ENCODE data around the gene FAM181B. TPM values are rescaled to one million over a fixed set of nuclear protein-coding genes. Genes with fewer than 3 reads are reported as not detected.

FAM181B gene
- total RNA-seq, 5 donors from 2014 or later (not counting 1 experiment from before 2014, with no cell fraction given): 0.18 TPM; not detected in 4

- H3K27me3 Mint-ChIP-seq: peaks cover 61 to 69% of the 10 kb centered on the region in 2 donors
- H3K4me1 ChIP-seq (ENCODE audit: control insufficient read depth in 1 of 2, extremely low read depth in 1 of 2, insufficient read depth in 2 of 2, low read length in 2 of 2): peaks cover 0 to 19% of the 10 kb centered on the region in 2 experiments
- H3K27me3 ChIP-seq (replicated peaks in 1 of 2; ENCODE audit: control insufficient read depth in 2 of 2, extremely low read depth in 1 of 2, insufficient read depth in 2 of 2, low read length in 1 of 2): peaks cover 30 to 40% of the 10 kb centered on the region in 2 experiments
- peaks cover 7 to 18% (median 16%) of the 10 kb centered on the region in 3 donors for H3K4me1 Mint-ChIP-seq
- no peak overlapping the region for H3K27ac ChIP-seq (ENCODE audit: low read length)
- no peaks in the 10 kb centered on the region for H3K36me3 ChIP-seq (ENCODE audit: control insufficient read depth in 2 of 2, extremely low read depth in 1 of 2, insufficient read depth in 1 of 2, low read length in 1 of 2)
- H3K9me3 ChIP-seq: no peaks in the 10 kb centered on the region
- ChIA-PET CTCF (interaction anchor here in 1 of 2 donors (0.6 kb wide), 1 partner anchor 330 kb away, joined by 3 read pairs; no protein-coding TSS in a partner anchor), POLR2A (no interaction called here)
- no peak overlapping the region for H3K4me3 Mint-ChIP-seq
- no peaks in the 10 kb centered on the region for H3K36me3 Mint-ChIP-seq
- no CpG with 5 or more reads among the region's 4 CpGs for WGBS (ENCODE audit: insufficient coverage)
- H3K27ac Mint-ChIP-seq: no peak overlapping the region
- ATAC-seq (replicated peaks in 1 of 4) (no peak), DNase-seq (no peak)
- H3K4me3 ChIP-seq (ENCODE audit: control insufficient read depth in 1 of 2, extremely low read depth in 1 of 2, low read length in 1 of 2): no peak overlapping the region
- no peaks in the 10 kb centered on the region for H3K9me3 Mint-ChIP-seq
Measured at GRCh38 chr11:82730286-82730685, 3.4 kb downstream of the FAM181B start.

GRCh38 chr11:82724026-82724425, 9.6 kb downstream of the FAM181B start:
- Histone ChIP-seq H3K36me3 (ENCODE audit: control insufficient read depth in 2 of 2, extremely low read depth in 1 of 2, insufficient read depth in 1 of 2, low read length in 1 of 2) (no peaks in the 10 kb centered on the region), H3K27ac (ENCODE audit: low read length) (no peak overlapping the region), H3K4me3 (ENCODE audit: control insufficient read depth in 1 of 2, extremely low read depth in 1 of 2, low read length in 1 of 2) (no peak overlapping the region), H3K9me3 (no peaks in the 10 kb centered on the region), H3K4me1 (ENCODE audit: control insufficient read depth in 1 of 2, extremely low read depth in 1 of 2, insufficient read depth in 2 of 2, low read length in 2 of 2) (no peaks in the 10 kb centered on the region), H3K27me3 (replicated peaks in 1 of 2; ENCODE audit: control insufficient read depth in 2 of 2, extremely low read depth in 1 of 2, insufficient read depth in 2 of 2, low read length in 1 of 2) (peaks cover 6 to 9% of the 10 kb centered on the region in 2 experiments)
- DNase-seq: no peak
- CTCF ChIA-PET: interaction anchor here in 1 of 2 donors (1.1 kb wide), 1 partner anchor 143 kb away, joined by 7 read pairs; no protein-coding TSS in a partner anchor
- no CpG with 5 or more reads among the region's 5 CpGs for WGBS (ENCODE audit: insufficient coverage)
- POLR2A ChIA-PET: interaction anchor here in 1 of 2 donors (0.6 kb wide), 1 partner anchor 560 kb away, joined by 3 read pairs; no protein-coding TSS in a partner anchor
- H3K4me1 Mint-ChIP-seq: no peaks in the 10 kb centered on the region
- H3K27me3 Mint-ChIP-seq: peaks cover 27 to 29% of the 10 kb centered on the region in 2 donors
- no peak for ATAC-seq (replicated peaks in 1 of 4)
- H3K4me3 Mint-ChIP-seq: no peak overlapping the region
- no peaks in the 10 kb centered on the region for H3K36me3 Mint-ChIP-seq
- no peaks in the 10 kb centered on the region for H3K9me3 Mint-ChIP-seq
- H3K27ac Mint-ChIP-seq: no peak overlapping the region

GRCh38 chr11:82722231-82722630, 11.4 kb downstream of the FAM181B start:
- ChIA-PET CTCF (interaction anchor here in 1 of 2 donors (0.5 to 2.2 kb wide), 2 partner anchors 45 to 145 kb away, joined by 3 to 7 read pairs; no protein-coding TSS in a partner anchor), POLR2A (no interaction called here)
- H3K36me3 ChIP-seq (ENCODE audit: control insufficient read depth in 2 of 2, extremely low read depth in 1 of 2, insufficient read depth in 1 of 2, low read length in 1 of 2): no peaks in the 10 kb centered on the region
- Mint-ChIP-seq H3K27me3 (peaks cover 20 to 22% of the 10 kb centered on the region in 2 donors), H3K36me3 (no peaks in the 10 kb centered on the region), H3K27ac (no peak overlapping the region), H3K4me3 (no peak overlapping the region), H3K4me1 (no peaks in the 10 kb centered on the region), H3K9me3 (no peaks in the 10 kb centered on the region)
- peaks cover 1 to 4% of the 10 kb centered on the region in 2 experiments for H3K27me3 ChIP-seq (replicated peaks in 1 of 2; ENCODE audit: control insufficient read depth in 2 of 2, extremely low read depth in 1 of 2, insufficient read depth in 2 of 2, low read length in 1 of 2)
- no peak overlapping the region for H3K27ac ChIP-seq (ENCODE audit: low read length)
- DNase-seq (no peak), ATAC-seq (replicated peaks in 1 of 4) (no peak)
- no peaks in the 10 kb centered on the region for H3K9me3 ChIP-seq
- no peaks in the 10 kb centered on the region for H3K4me1 ChIP-seq (ENCODE audit: control insufficient read depth in 1 of 2, extremely low read depth in 1 of 2, insufficient read depth in 2 of 2, low read length in 2 of 2)
- H3K4me3 ChIP-seq (ENCODE audit: control insufficient read depth in 1 of 2, extremely low read depth in 1 of 2, low read length in 1 of 2): no peak overlapping the region

- DNase-seq: no peak
- Mint-ChIP-seq H3K27ac (no peak overlapping the region), H3K36me3 (no peaks in the 10 kb centered on the region), H3K4me3 (no peak overlapping the region), H3K4me1 (no peaks in the 10 kb centered on the region), H3K27me3 (peaks cover 7 to 8% of the 10 kb centered on the region in 2 donors), H3K9me3 (no peaks in the 10 kb centered on the region)
- WGBS (ENCODE audit: insufficient coverage): 53% methylated on average over 4 of the region's 15 CpGs
- Histone ChIP-seq H3K9me3 (no peaks in the 10 kb centered on the region), H3K4me3 (ENCODE audit: control insufficient read depth in 1 of 2, extremely low read depth in 1 of 2, low read length in 1 of 2) (no peak overlapping the region), H3K36me3 (ENCODE audit: control insufficient read depth in 2 of 2, extremely low read depth in 1 of 2, insufficient read depth in 1 of 2, low read length in 1 of 2) (no peaks in the 10 kb centered on the region), H3K27ac (ENCODE audit: low read length) (no peak overlapping the region), H3K27me3 (replicated peaks in 1 of 2; ENCODE audit: control insufficient read depth in 2 of 2, extremely low read depth in 1 of 2, insufficient read depth in 2 of 2, low read length in 1 of 2) (no peaks in the 10 kb centered on the region), H3K4me1 (ENCODE audit: control insufficient read depth in 1 of 2, extremely low read depth in 1 of 2, insufficient read depth in 2 of 2, low read length in 2 of 2) (no peaks in the 10 kb centered on the region)
- ATAC-seq (replicated peaks in 1 of 4): no peak
- POLR2A ChIA-PET: no interaction called here
- CTCF ChIA-PET: interaction anchor here (0.7 to 2.2 kb wide), 8 partner anchors 10 to 1102 kb away, joined by 3 to 7 read pairs (median 3); no protein-coding TSS in a partner anchor
Measured at GRCh38 chr11:82720267-82721065, 13.2 kb downstream of the FAM181B start.

GRCh38 chr11:82719361-82720105, 14.1 kb downstream of the FAM181B start:
- 72% methylated on average over 3 of the region's 5 CpGs for WGBS (ENCODE audit: insufficient coverage)
- Histone ChIP-seq H3K4me1 (ENCODE audit: control insufficient read depth in 1 of 2, extremely low read depth in 1 of 2, insufficient read depth in 2 of 2, low read length in 2 of 2) (no peaks in the 10 kb centered on the region), H3K9me3 (no peaks in the 10 kb centered on the region), H3K27ac (ENCODE audit: low read length) (no peak overlapping the region), H3K4me3 (ENCODE audit: control insufficient read depth in 1 of 2, extremely low read depth in 1 of 2, low read length in 1 of 2) (no peak overlapping the region), H3K36me3 (ENCODE audit: control insufficient read depth in 2 of 2, extremely low read depth in 1 of 2, insufficient read depth in 1 of 2, low read length in 1 of 2) (no peaks in the 10 kb centered on the region), H3K27me3 (replicated peaks in 1 of 2; ENCODE audit: control insufficient read depth in 2 of 2, extremely low read depth in 1 of 2, insufficient read depth in 2 of 2, low read length in 1 of 2) (peaks cover 0 to 6% of the 10 kb centered on the region in 2 experiments)
- Mint-ChIP-seq H3K9me3 (no peaks in the 10 kb centered on the region), H3K4me3 (no peak overlapping the region), H3K4me1 (no peaks in the 10 kb centered on the region), H3K36me3 (no peaks in the 10 kb centered on the region), H3K27ac (no peak overlapping the region), H3K27me3 (peaks cover 3 to 7% of the 10 kb centered on the region in 2 donors)
- no peak for DNase-seq
- CTCF ChIA-PET: interaction anchor here (0.8 to 1.2 kb wide), 3 partner anchors 12 to 148 kb away, joined by 3 to 4 read pairs (median 3); no protein-coding TSS in a partner anchor
- POLR2A ChIA-PET: no interaction called here
- ATAC-seq (replicated peaks in 1 of 4): no peak

- Mint-ChIP-seq H3K36me3 (no peaks in the 10 kb centered on the region), H3K9me3 (no peaks in the 10 kb centered on the region), H3K4me3 (no peak overlapping the region), H3K27me3 (peaks cover 3 to 4% of the 10 kb centered on the region in 2 donors), H3K4me1 (no peaks in the 10 kb centered on the region), H3K27ac (no peak overlapping the region)
- Histone ChIP-seq H3K4me1 (ENCODE audit: control insufficient read depth in 1 of 2, extremely low read depth in 1 of 2, insufficient read depth in 2 of 2, low read length in 2 of 2) (no peaks in the 10 kb centered on the region), H3K36me3 (ENCODE audit: control insufficient read depth in 2 of 2, extremely low read depth in 1 of 2, insufficient read depth in 1 of 2, low read length in 1 of 2) (no peaks in the 10 kb centered on the region), H3K4me3 (ENCODE audit: control insufficient read depth in 1 of 2, extremely low read depth in 1 of 2, low read length in 1 of 2) (no peak overlapping the region), H3K27me3 (replicated peaks in 1 of 2; ENCODE audit: control insufficient read depth in 2 of 2, extremely low read depth in 1 of 2, insufficient read depth in 2 of 2, low read length in 1 of 2) (peaks cover 0 to 9% of the 10 kb centered on the region in 2 experiments), H3K9me3 (no peaks in the 10 kb centered on the region), H3K27ac (ENCODE audit: low read length) (no peak overlapping the region)
- WGBS (ENCODE audit: insufficient coverage): no CpG with 5 or more reads among the region's 3 CpGs
- ATAC-seq (replicated peaks in 1 of 4) (no peak), DNase-seq (no peak)
- ChIA-PET POLR2A (no interaction called here), CTCF (interaction anchor here in 1 of 2 donors (0.5 kb wide), 1 partner anchor 398 kb away, joined by 3 read pairs; no protein-coding TSS in a partner anchor)
Measured at GRCh38 chr11:82718821-82719220, 14.8 kb downstream of the FAM181B start.
